ENCODE data around the gene LENG9. TPM values are rescaled to one million over a fixed set of nuclear protein-coding genes. Genes with fewer than 3 reads are reported as not detected.
"Not testable (repeated sequence)": the region's sequence is repeated elsewhere in the genome, so short reads cannot be mapped to it uniquely, and the experiment has no call there.

The LENG9 gene
- total RNA-seq, 1 experiment from 2014 or later, result 20.6 TPM

DNA sequence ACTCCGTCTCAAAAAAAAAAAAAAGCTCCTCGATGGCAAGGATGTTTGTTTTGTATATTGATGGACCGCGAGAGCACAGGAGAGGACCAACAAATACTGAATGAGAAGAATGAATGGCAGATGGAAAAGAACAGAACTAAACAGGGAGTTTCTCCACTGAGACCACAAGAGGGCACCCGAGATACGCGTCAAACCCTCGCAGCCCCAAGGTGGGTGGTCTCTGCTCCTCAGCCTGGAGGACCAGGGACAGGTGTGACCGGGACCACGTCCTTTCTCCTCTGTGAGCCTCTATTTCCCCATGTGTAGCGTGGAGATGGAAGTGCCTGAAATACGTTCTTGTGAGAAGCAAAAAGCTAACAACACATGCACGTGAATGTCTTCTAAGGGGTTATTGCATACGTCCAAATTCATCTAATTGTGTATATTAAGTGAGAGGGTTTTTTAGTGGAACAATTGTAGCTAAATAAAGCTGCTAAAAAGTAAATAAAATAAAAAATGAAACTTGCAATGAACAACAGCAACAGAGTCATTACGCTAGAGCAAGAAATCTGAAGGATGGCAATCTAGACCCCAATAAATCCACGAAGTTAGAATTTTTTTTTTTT lies 17.9 kb upstream of the LENG9 start:
- in situ Hi-C loops (cut with HindIII; ENCODE audit: low sequenced_read_pairs), result no loop called here
- DNase-seq (ENCODE audit: low spot score), result peak; percentile 53

DNA sequence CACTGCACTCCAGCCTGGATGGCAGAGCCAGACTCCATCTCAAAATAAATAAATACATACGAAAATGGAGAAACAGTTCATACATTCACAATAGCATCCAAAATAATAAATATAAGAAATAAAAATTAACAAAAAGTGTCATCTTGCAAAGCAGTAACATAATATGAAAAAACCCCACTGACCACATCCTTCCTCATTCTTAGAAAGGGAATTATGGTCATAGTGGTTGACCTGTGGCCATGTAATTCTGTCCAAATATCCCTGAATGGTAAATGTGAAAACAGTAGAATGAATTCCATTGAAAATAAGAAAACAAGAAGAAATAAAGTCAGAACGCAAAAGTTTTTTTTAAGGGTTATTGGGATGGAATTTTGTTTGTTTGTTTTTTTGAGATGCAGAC lies 16.5 kb upstream of the LENG9 start:
- no peak for DNase-seq (ENCODE audit: low spot score)
- in situ Hi-C loops (cut with HindIII; ENCODE audit: low sequenced_read_pairs), result no loop called here

DNA sequence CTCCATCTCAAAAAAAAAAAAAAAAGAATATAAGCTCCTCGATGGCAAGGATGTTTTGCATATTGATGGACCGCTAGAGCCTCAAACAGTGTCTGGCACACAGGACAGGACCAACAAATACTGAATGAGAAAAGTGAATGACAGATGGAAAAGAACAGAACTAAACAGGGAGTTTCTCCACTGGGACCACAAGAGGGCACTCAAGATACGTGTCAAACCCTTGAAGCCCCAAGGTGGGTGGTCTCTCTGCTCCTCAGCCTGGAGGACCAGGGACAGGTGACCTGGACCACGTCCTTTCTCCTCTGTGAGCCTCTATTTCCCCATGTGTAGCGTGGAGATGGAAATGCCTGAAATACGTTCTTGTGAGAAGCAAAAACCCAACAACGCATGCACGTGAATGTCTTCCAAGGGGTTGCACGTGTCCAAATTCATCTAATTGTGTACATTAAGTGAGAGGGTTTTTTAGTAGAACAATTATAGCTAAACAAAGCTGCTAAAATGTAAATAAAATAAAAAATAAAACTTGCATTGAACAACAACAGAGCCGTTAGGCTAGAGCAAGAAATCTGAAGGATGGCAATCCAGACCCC lies 15.2 kb upstream of the LENG9 start:
- in situ Hi-C loops (cut with HindIII; ENCODE audit: low sequenced_read_pairs), result no loop called here
- DNase-seq (ENCODE audit: low spot score), result peak; percentile 50

DNA sequence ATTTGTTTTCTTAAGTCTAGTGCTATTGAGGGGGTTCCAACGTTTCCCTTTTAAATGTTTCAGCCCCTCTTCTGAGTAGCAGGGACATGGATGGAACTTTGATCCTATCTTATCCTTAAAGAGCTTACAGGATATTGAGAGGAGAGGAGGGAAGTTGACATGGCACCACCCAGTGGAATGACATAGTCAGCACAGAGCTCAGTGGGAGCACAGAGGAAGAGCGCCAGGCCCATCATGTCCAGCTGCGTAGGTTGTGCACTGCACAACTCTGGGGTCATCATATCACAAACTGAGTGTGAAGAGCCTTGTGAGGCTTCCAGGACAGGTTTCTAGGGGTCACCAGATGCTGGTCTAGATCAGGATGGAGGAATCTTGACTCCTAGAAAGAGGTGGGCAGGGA lies 14.1 kb upstream of the LENG9 start:
- in situ Hi-C loops (cut with HindIII; ENCODE audit: low sequenced_read_pairs), result no loop called here
- no peak for DNase-seq (ENCODE audit: low spot score)

DNA sequence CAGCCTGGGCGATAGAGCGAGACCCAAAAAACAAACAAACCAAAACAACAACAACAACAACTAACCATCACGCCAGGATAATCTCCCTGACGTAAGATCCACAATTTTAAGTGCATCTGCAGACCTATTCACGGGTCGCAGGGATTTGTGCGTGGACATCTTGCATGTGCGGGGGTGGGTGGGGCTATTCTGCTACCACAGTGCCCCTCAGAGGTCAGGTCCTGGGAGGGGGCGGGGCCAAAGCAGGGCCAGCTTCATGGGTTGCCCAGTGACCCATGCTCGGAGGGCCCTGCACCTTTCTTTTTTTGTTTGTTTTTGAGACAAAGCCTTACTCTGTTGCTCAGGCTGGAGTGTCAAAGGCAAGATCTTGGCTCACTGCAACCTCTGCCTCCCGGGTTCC lies 12.1 kb upstream of the LENG9 start:
- in situ Hi-C loops (cut with HindIII; ENCODE audit: low sequenced_read_pairs), result no loop called here
- no peak for DNase-seq (ENCODE audit: low spot score)

DNA sequence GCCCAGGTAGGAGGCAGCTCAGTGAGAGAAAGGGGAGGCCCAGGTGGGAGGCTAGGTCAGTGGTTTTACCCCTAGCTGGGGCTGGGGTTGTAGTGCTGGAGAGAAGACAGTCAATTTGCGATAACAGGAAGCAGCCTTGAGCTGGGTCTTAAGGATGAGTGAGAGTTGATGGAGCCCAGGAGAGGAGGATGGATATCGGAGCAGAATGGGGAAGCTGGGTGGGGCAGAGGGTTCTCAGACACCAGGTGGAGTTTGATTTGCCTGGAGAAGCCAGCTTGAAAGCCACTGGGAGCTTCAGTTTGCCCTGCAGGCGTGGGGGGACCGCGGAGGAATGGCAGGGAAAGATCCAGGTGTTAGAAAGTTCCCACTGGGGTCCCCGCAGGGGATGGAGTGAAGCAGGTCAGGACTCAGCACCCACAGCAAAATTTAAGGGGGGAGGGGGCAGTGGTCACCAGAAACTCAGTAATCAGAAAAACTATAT lies 10.4 kb upstream of the LENG9 start:
- in situ Hi-C loops (cut with HindIII; ENCODE audit: low sequenced_read_pairs), result no loop called here
- no peak for DNase-seq (ENCODE audit: low spot score)

DNA sequence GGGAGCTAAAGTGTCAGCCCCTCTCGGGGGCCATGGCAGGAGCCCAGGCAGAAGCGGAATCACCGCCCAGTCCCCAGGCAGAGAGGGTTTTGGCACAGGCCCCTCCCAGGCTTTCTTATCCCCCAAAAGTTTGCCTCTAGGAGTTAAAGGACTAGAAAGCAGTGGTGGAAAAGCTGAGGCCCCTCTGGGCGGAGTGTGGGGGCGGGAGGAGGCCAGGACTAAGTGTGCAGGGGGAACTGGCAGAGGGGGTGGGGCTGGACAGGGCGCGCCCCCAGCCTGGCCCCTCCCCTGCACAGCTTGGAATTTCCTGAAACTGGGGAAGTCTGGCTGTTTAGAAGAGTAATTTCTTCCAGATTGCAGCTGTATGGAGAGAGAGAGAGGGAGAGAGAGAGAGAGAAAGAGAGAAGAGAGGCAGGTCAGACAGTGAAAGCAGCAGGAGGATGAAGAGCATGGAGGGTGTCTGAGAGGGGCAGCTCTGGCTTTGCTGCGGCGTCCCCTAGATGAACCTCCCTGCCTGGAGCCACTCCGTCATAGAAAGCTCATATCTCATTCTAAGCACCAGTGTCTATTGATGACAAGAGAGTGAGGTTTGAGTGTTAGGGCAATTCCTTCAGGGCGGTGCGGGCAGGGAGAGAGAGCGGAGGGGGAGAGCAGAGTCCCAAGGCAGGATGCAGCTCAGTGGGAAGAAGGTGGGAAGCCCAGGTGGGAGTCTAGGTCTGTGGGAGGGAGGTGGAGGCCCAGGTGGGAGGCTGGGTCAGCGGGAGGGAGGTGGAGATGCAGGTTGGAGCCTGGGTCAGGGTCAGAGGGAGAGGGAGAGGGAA lies 9.7 kb upstream of the LENG9 start, which contains the start of gene CDC42EP5:
Gene CDC42EP5, minus strand, starts transcription at position 226 of the 821 bp plus-strand sequence. CDS start 7,749 bp downstream, outside the sequence.
- peak; percentile 30 for DNase-seq (ENCODE audit: low spot score)
- in situ Hi-C loops (cut with HindIII; ENCODE audit: low sequenced_read_pairs), result no loop called here

DNA sequence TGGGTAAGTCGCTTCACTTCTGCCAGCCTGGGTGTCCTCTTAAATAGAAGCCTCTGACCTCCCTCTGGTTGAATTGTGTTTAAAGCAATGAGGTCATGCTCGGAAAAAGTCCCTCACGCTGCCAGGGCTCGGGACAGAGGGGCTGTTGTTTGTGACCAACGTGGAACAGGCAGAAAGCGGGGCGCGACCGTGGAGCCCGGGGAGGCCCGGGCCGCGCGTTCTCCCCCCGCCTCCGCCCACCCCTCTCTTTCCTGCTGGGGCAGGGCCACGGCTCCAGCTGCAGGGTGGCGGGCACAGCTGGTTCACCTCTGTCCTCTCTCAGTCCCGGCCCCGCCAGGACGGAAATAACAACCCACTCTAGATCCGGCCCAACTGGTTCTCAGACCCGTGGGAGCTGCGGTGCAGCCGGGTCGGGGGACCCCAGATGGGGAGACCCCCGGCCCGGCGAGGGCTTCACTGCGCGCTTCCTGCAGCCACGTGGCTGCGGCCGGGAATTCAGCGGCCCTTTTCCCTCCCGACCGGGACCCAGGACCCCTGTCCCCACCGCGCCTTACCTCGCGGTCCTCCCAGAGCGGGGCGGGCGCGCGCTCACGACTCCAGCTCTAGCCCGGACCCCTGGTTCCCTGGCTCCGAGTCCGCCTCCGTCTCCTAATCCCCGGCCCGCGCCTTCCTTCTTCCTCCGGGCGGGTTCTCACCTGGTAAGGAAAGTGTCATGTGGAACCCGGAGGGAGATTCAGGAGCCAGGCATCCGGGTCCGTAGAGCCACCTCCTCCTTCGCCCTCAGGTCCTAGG lies 7.6 kb upstream of the LENG9 start:
- no peak for DNase-seq (ENCODE audit: low spot score)
- in situ Hi-C loops (cut with HindIII; ENCODE audit: low sequenced_read_pairs), result no loop called here

DNA sequence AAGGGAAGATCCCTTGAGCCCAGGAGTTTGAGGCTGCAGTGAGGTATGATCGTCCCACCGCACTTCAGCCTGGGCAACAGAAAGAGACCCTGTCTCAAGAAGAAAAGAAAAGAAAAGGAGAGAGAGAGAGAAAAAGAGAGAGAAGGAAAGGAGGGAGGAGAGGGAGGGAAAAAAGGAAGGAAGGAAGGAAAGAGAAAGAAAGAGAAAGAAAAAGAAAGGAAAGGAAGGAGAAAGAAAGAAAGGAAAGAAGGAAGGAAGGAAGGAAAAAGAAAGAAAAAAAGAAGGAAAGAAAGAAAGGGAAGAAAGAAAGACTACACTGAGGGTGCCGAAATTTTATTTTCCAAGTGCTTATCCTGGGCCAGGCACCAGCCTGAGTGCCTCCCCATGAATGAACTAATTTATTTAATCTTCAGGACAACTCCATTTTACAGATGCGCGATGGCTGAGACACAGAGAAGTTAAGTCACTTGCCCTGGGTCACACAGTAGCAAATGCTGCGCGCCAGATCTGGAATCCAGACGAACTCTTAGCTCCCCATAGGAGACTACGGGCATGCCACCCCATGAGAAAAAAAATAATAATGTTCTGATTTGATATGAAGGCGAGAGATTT lies 6.8 kb upstream of the LENG9 start:
- in situ Hi-C loops (cut with HindIII; ENCODE audit: low sequenced_read_pairs), result no loop called here
- no peak for DNase-seq (ENCODE audit: low spot score)

DNA sequence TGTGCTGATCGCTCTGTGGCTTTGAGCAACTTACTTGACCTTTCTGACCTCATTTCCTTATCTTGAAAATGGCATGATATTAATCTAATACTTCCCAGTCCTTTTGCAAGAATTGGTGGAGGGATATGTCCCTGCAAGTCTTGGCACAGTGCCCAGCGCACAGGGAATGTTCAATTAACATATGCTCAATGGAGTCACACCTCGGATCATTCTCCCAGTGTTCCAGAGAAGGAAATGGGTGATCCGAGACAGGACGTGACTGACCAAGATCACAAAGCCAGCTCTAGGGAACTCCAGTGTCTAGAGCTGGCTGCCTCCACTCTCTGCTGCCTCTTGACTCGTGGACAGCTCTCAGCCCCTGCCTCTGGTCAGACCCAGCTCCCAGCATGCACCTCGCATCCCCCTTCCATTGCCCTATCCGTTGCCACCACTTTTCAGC lies 5.9 kb upstream of the LENG9 start:
- DNase-seq (ENCODE audit: low spot score), result no peak
- in situ Hi-C loops (cut with HindIII; ENCODE audit: low sequenced_read_pairs), result no loop called here

DNA sequence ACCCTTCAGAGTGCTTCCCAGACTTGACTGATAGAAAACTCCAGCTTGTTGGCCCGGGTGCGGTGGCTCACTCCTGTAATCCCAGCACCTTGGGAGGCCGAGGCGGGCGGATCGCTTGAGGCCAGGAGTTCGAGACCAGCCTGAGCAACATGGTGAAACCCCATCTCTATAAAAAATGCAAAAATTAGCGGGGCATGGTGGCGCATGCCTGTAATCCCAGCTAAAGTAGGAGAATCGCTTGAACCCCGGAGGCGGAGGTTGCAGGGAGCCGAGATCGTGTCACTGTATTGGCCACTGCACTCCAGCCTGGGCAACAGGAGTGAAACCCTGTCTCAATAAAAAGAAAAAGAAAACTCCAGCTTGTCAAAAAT lies 2.5 kb upstream of the LENG9 start:
- in situ Hi-C loops (cut with HindIII; ENCODE audit: low sequenced_read_pairs); DNase-seq (ENCODE audit: low spot score): not testable (repeated sequence)

DNA sequence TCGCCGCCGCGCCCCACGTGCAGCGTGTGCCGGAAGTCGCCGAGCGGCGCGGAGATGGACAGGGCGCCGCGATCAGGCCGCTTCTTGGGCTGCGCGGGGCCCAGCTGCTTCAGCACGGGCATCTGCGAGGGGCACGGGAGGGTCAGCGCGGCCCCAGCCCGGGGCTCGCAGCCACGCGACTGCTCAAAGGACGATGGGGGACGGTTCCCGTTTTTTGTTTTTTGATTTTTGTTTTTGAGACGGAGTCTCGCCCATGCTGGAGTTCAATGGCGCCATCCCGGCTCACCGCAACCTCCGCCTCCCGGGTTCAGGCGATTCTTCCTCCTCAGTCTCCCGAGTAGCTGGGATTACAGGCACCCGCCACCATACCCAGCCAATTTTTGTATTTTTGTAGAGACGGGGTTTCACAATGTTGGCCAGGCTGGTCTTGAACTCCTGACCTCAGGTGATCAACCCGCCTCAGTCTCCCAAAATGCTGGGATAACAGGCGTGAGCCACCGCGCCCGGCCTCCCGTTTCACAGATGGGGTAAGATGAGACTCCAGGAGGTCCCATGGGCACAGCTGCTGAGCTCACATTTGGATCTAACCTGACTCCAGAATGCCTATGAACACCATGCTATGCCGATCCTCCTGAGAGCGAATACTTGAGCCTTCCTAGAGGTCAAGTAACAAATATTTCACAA lies 2.0 kb upstream of the LENG9 start:
- in situ Hi-C loops (cut with HindIII; ENCODE audit: low sequenced_read_pairs), result no loop called here
- no peak for DNase-seq (ENCODE audit: low spot score)

DNA sequence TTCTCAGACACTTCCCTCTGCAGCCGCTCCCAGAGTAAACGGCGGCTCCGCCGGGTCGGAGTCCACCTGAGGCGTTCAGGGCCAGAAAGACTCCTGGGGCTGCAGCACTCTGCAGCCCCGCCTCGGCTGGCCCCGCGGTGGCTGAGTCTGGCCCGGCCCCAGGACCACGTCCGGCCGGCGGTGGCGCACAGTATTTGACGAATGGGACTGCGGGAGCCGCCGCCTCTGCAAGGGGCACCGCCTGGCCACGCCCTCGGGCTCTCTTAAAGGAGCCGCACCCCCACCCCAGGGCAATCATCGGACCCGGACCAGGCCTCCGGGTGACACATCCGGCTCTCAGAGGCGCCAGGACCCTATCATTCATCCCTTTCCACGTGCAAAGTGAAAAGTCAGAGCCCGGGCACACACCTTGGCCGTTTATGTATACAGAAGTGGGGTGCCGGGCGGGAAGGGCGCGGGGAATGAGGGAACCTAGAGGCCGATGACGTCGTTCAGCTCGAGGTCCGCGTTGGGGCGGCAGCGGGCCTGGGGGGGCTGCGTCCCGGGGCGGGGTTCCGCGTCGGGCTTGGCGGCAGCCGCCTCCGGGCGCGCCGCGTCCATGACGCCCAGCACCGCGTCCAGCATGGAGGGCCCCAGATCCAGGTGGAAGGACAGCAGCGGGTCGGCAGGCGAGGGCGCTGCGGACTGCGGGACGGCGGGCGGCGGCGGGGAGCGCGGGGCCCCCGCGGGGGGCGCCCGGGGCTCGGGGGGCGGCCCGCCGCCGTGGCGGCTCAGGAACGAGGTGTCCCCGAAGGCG lies 1.2 kb upstream of the LENG9 start:
- peak; percentile 88 for DNase-seq (ENCODE audit: low spot score)
- in situ Hi-C loops (cut with HindIII; ENCODE audit: low sequenced_read_pairs), result no loop called here

DNA sequence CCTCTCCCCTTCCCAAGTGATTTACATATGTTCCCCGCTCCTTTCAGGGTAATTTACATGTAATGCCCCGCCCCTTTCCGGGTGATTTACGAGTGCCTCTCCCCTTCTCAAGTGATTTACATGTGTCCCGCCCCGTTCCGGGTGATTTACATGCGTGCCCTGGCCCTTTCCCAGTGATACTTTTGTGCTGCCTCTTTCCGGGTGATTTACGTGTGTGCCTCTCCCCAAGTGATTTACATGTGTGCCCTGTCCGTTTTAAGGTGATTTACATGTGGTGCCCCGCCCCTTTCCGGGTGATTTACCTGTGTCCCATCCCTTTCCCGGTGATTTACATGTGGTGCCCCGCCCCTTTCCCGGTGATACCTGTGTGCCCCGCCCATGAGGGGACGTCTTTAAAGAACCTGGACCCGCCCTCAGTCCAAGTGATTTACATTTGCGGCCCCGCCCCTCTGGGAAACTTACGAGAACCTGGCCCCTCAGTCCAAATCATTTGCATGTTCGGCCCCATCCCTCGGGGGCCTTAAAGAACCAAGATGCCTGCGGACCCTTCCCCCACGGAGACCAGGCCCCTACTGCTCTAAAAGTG lies 559 bp upstream of the LENG9 start:
- in situ Hi-C loops (cut with HindIII; ENCODE audit: low sequenced_read_pairs), result no loop called here
- peak; percentile 94 for DNase-seq (ENCODE audit: low spot score)

DNA sequence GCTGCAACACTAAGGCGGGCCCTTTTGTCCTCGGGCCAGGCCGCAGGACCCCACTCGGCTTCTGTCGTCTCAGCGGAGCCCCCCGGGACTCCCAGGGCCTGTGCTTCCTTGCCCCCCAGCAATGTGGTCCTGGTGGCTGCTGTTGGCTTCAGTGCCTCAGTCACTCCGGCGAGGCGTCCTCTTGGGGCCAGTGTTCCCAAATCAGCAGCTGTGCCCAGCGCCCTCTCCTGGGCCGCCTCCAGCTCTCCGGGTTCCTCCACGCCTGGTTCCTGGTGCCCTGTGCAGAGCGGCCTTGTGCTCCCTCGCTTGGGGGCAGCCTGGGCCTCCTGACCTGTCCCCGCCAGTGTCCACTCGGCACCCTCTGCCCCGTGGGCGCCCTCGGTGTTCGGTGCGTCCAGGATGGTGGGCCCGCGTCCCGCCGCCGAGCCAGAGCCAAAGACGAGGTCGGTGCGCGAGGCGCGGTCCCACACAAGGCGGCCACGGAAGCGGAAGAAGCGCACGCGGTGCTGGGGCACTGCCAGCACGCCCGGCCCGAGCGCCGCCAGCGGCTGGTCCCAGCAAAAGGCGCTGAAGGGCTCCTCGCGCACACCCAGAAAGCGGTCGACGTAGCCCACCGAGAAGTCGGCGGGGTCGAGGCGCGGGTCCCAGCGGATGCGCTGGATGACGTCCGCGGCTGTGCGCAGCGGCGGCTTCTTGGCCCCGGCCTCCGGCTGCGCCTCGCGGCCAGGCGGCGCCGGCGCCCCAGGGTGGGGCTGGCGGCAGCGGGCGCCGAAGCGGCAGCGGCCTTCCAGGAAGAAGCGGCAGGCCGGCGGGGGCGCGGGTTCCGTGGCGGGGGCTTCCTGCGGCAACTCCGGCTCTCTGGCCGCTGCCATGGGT lies 685 bp downstream of the LENG9 start:
- in situ Hi-C loops (cut with HindIII; ENCODE audit: low sequenced_read_pairs), result no loop called here
- peak; percentile 30 for DNase-seq (ENCODE audit: low spot score)

DNA sequence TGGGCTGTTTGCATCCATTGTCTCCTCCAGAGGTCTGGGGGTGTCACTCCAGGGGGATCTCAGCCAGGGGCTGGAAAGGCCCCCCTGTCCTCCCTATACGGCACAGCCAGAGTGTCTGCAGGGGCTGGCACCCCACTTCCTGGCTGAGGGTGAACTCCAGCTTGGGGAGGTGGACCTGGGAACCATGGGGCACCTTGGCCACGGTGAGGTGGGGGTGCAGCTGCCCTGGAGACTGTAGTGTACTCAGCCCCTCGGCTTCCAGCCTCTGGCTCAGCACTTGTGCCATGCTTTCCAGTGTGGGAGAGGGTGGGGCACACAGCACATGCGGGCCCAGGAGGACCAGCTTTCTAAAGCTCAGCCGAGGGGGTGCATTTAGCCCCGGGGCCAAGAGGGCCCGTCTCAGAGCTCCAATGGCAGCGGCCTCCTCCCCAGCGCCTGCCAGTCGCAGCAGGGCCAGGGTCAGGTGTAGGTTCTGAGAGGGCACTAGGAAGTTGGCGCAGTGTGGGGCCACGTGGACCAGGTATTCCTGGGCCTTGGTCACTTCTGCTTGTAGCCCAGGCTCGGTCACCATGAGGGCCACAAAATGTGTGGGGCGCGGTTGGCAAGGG lies 1.4 kb downstream of the LENG9 start:
- in situ Hi-C loops (cut with HindIII; ENCODE audit: low sequenced_read_pairs), result no loop called here
- no peak for DNase-seq (ENCODE audit: low spot score)
